DMS153 treated with DMSO at 0.1 percent for 48 hours (cell line): Measurements from ENCODE around the gene CNPPD1.
"Not testable (repeated sequence)": the region's sequence is repeated elsewhere in the genome, so short reads cannot be mapped to it uniquely, and the experiment has no call there.

ENCODE experiments used
- DNase-seq: peaks from one replicate; lab custom pipeline; 2025; ENCODE audit not compliant: unreplicated experiment; lab: John Stamatoyannopoulos, UW

CNPPD1 gene

GRCh38 chr2:219209236-219210195, 32.8 kb upstream of the CNPPD1 start:
- DNase-seq = no peak

- no peak for DNase-seq
Measured at GRCh38 chr2:219207884-219208740, 31.4 kb upstream of the CNPPD1 start.

- no peak for DNase-seq
Measured at GRCh38 chr2:219207134-219207883, 30.6 kb upstream of the CNPPD1 start.

GRCh38 chr2:219206328-219207133, 29.8 kb upstream of the CNPPD1 start, which contains the start of gene ZFAND2B:
TSS of gene ZFAND2B (plus strand) at chr2:219206782. CDS start at chr2:219206988, 206 bp downstream.
- DNase-seq = peak; percentile 67

- no peak for DNase-seq
Measured at GRCh38 chr2:219205981-219206327, 29.2 kb upstream of the CNPPD1 start.

GRCh38 chr2:219205165-219205538, 28.4 kb upstream of the CNPPD1 start:
- DNase-seq = no peak

GRCh38 chr2:219204425-219205164, 27.9 kb upstream of the CNPPD1 start:
- no peak for DNase-seq

GRCh38 chr2:219201331-219201730, 24.6 kb upstream of the CNPPD1 start:
- DNase-seq = not testable (repeated sequence)

GRCh38 chr2:219200502-219201326, 24.0 kb upstream of the CNPPD1 start:
- DNase-seq = not testable (repeated sequence)

GRCh38 chr2:219199470-219200211, 22.9 kb upstream of the CNPPD1 start:
- no peak for DNase-seq

GRCh38 chr2:219198974-219199373, 22.2 kb upstream of the CNPPD1 start:
- no peak for DNase-seq

- no peak for DNase-seq
Measured at GRCh38 chr2:219197388-219197787, 20.7 kb upstream of the CNPPD1 start.

GRCh38 chr2:219186754-219187456, 10.2 kb upstream of the CNPPD1 start:
- DNase-seq = no peak

- no peak for DNase-seq
Measured at GRCh38 chr2:219184121-219184520, 7.4 kb upstream of the CNPPD1 start.

- no peak for DNase-seq
Measured at GRCh38 chr2:219183151-219183772, 6.5 kb upstream of the CNPPD1 start.

GRCh38 chr2:219182331-219183150, 5.8 kb upstream of the CNPPD1 start:
- no peak for DNase-seq
